HL-60 (cell line): Measurements from ENCODE around the gene KSR1.

Experiments
- DNase-seq, 2 experiments: peaks; one replicate each; pipeline ENCODE4 v3.0.0-alpha.2; 2010 to 2020; ENCODE audit warnings: low read depth in 1 of 2, low spot score in 1 of 2
- H3K27ac ChIP-seq: fragments of 250-450 bp; sonication (Bioruptor Pico); replicated peaks from 2 replicates; pipeline ENCODE4 v1.5.1; 2020; ENCODE audit warnings: mild to moderate bottlenecking, moderate library complexity
- H3K27me3 ChIP-seq: fragments of 250-450 bp; sonication (Bioruptor Pico); 2 replicates; pipeline ENCODE4 v1.5.1; 2021; ENCODE audit warnings: mild to moderate bottlenecking, moderate library complexity; ENCODE audit not compliant: insufficient read depth, poor library complexity, severe bottlenecking
- H3K4me3 ChIP-seq: replicated peaks from 2 replicates; pipeline ENCODE4 v1.5.1; 2011; ENCODE audit warnings: mild to moderate bottlenecking, control low read depth, low read length; ENCODE audit not compliant: insufficient read depth
- GABPA ChIP-seq: IDR thresholded peaks from 2 replicates; pipeline ENCODE4 v1.6.1; 2012; ENCODE audit warnings: low read depth
- POLR2AphosphoS5 ChIP-seq: IDR thresholded peaks from 2 replicates; pipeline ENCODE4 v1.6.1; 2012; ENCODE audit warnings: low read depth
- SPI1 ChIP-seq: IDR thresholded peaks from 2 replicates; pipeline ENCODE4 v1.6.1; 2012; ENCODE audit warnings: low read depth, mild to moderate bottlenecking, borderline replicate concordance
- TF ChIP-seq, protein P1 (sequence below): IDR thresholded peaks from one replicate; pipeline ENCODE4 v1.5.1; 2011; ENCODE audit warnings: low read length, control low read depth, inconsistent platforms; ENCODE audit not compliant: insufficient read depth
- TF ChIP-seq, protein P2 (sequence below): IDR thresholded peaks from 2 replicates; pipeline ENCODE4 v1.6.1; 2012; ENCODE audit warnings: low read depth; ENCODE audit not compliant: insufficient replicate concordance

Gene KSR1

DNA sequence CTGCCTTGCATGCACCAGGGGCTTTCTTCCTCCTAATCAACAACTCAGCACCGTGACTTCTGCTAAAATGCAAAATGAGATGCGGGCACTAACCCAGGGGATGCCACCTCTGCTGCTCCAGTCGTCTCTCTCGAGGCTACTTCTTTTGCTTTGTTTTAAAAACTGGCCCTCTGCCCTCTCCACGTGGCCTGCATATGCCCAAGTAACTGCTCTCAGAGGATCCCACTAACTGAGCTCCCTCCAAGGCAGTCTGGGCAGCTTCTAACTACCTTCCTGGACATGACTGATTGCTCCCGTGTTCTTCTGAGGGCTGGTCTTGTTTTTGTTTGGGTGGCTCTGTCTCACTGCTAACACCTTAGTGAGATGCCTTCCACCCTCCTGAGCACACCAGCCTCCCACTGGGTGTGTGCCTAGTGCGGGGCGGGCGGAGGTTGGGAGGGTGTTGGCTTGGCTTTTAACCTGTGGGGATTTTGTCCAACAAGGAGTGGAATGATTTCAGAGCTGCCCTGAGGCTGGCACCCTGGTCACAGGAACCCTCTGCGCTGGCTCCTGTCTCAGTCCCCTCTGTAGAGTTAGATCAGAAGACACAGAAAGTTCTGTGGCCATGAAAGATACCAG, 165.8 kb downstream of the KSR1 start:
- TF ChIP-seq SPI1 (no peak), POLR2AphosphoS5 (no peak), GABPA (no peak)
- TF ChIP-seq, protein P1, sequence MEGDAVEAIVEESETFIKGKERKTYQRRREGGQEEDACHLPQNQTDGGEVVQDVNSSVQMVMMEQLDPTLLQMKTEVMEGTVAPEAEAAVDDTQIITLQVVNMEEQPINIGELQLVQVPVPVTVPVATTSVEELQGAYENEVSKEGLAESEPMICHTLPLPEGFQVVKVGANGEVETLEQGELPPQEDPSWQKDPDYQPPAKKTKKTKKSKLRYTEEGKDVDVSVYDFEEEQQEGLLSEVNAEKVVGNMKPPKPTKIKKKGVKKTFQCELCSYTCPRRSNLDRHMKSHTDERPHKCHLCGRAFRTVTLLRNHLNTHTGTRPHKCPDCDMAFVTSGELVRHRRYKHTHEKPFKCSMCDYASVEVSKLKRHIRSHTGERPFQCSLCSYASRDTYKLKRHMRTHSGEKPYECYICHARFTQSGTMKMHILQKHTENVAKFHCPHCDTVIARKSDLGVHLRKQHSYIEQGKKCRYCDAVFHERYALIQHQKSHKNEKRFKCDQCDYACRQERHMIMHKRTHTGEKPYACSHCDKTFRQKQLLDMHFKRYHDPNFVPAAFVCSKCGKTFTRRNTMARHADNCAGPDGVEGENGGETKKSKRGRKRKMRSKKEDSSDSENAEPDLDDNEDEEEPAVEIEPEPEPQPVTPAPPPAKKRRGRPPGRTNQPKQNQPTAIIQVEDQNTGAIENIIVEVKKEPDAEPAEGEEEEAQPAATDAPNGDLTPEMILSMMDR: no peak
- TF ChIP-seq, protein P2, sequence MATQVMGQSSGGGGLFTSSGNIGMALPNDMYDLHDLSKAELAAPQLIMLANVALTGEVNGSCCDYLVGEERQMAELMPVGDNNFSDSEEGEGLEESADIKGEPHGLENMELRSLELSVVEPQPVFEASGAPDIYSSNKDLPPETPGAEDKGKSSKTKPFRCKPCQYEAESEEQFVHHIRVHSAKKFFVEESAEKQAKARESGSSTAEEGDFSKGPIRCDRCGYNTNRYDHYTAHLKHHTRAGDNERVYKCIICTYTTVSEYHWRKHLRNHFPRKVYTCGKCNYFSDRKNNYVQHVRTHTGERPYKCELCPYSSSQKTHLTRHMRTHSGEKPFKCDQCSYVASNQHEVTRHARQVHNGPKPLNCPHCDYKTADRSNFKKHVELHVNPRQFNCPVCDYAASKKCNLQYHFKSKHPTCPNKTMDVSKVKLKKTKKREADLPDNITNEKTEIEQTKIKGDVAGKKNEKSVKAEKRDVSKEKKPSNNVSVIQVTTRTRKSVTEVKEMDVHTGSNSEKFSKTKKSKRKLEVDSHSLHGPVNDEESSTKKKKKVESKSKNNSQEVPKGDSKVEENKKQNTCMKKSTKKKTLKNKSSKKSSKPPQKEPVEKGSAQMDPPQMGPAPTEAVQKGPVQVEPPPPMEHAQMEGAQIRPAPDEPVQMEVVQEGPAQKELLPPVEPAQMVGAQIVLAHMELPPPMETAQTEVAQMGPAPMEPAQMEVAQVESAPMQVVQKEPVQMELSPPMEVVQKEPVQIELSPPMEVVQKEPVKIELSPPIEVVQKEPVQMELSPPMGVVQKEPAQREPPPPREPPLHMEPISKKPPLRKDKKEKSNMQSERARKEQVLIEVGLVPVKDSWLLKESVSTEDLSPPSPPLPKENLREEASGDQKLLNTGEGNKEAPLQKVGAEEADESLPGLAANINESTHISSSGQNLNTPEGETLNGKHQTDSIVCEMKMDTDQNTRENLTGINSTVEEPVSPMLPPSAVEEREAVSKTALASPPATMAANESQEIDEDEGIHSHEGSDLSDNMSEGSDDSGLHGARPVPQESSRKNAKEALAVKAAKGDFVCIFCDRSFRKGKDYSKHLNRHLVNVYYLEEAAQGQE: no peak
- H3K4me3 ChIP-seq: no peak overlapping the region
- no peak for DNase-seq
- no peaks in the 10 kb centered on the region for H3K27me3 ChIP-seq
- no peak overlapping the region for H3K27ac ChIP-seq

GRCh38 chr17:27622986-27623385, 166.7 kb downstream of the KSR1 start:
- Histone ChIP-seq H3K27me3 (no peaks in the 10 kb centered on the region), H3K27ac (no peak overlapping the region), H3K4me3 (no peak overlapping the region)
- DNase-seq: no peak
- TF ChIP-seq POLR2AphosphoS5: no peak
- TF ChIP-seq, protein P2: no peak
- no peak for TF ChIP-seq SPI1
- TF ChIP-seq GABPA: no peak
- TF ChIP-seq, protein P1: no peak

DNA sequence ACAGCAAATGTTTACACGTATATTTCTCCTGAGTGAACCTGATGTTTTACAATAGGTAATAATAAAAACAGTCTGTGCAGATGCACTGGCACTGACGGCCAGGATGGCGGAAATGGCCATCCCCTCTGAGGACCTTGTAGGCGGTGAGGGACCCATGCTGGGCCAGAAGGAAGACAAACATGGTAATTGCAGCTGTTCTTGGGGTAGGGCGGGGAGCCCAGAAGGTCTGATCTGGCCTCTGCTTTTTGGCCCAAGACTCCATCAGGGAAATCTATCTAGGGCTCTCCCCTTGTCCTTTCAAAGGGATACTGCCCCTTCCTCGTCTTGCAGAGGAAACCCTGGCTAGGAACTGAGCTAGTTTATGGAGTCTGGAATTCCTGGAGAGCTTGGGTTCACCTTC, 167.4 kb downstream of the KSR1 start:
- Histone ChIP-seq H3K27ac (no peak overlapping the region), H3K4me3 (no peak overlapping the region), H3K27me3 (no peaks in the 10 kb centered on the region)
- no peak for DNase-seq
- TF ChIP-seq GABPA (no peak), SPI1 (no peak), POLR2AphosphoS5 (no peak)
- TF ChIP-seq, protein P1: no peak
- TF ChIP-seq, protein P2: no peak
